GM23338 (cell line): ENCODE results near the gene CNTNAP2. TPM values are rescaled to one million over a fixed set of nuclear protein-coding genes. Genes with fewer than 3 reads are reported as not detected.

Experiments used
- ATAC-seq: fragments of 200-7000 bp; cut with Tn5 transposase; 3 replicates; pipeline ENCODE4 v1.9.1; 2020
- DNase-seq: peaks from one replicate; pipeline ENCODE4 v3.0.0-alpha.2; 2015; ENCODE audit warnings: low spot score
- H2AFZ ChIP-seq: fragments of 200-600 bp; sonication (generic); 2 replicates; pipeline ENCODE4 v1.8.0; 2016; ENCODE audit warnings: antibody characterized with exemption, mild to moderate bottlenecking, moderate library complexity
- H3F3A ChIP-seq: fragments of 200-600 bp; sonication (generic); replicated peaks from 2 replicates; pipeline ENCODE4 v1.8.0; 2017; ENCODE audit warnings: antibody characterized with exemption, mixed run types, low read depth
- H3K27ac ChIP-seq: fragments of 200-600 bp; sonication (generic); 2 replicates; pipeline ENCODE4 v1.6.1; 2016; ENCODE audit warnings: low read depth
- H3K27me3 ChIP-seq: fragments of 200-600 bp; sonication (generic); 2 replicates; pipeline ENCODE4 v1.8.0; 2016; ENCODE audit warnings: mild to moderate bottlenecking, mixed run types, moderate library complexity; ENCODE audit not compliant: insufficient read depth
- H3K36me3 ChIP-seq: fragments of 200-600 bp; sonication (generic); 2 replicates; pipeline ENCODE4 v1.8.0; 2016; ENCODE audit warnings: mild to moderate bottlenecking; ENCODE audit not compliant: insufficient read depth
- H3K4me1 ChIP-seq: fragments of 200-600 bp; sonication (generic); 2 replicates; pipeline ENCODE4 v1.8.0; 2016; ENCODE audit warnings: mild to moderate bottlenecking, moderate library complexity; ENCODE audit not compliant: insufficient read depth
- H3K4me2 ChIP-seq: fragments of 200-600 bp; sonication (generic); 2 replicates; pipeline ENCODE4 v1.7.1; 2017; ENCODE audit warnings: mixed run types
- H3K4me3 ChIP-seq: fragments of 200-600 bp; sonication (generic); 2 replicates; pipeline ENCODE4 v1.6.1; 2016; ENCODE audit warnings: mixed run types
- H3K79me2 ChIP-seq: fragments of 200-600 bp; sonication (generic); replicated peaks from 2 replicates; pipeline ENCODE4 v1.8.0; 2017; ENCODE audit warnings: mild to moderate bottlenecking; ENCODE audit not compliant: insufficient read depth
- H3K9me2 ChIP-seq: fragments of 200-600 bp; sonication (generic); 2 replicates; pipeline ENCODE4 v1.8.0; 2017; ENCODE audit not compliant: insufficient read depth
- H4K20me1 ChIP-seq: fragments of 200-600 bp; sonication (generic); replicated peaks from 2 replicates; pipeline ENCODE4 v1.8.0; 2017; ENCODE audit warnings: mild to moderate bottlenecking; ENCODE audit not compliant: insufficient read depth
- H3K27ac Mint-ChIP-seq: 2 replicates; pipeline ENCODE4 v1.8.0; 2020; ENCODE audit warnings: inconsistent platforms, mild to moderate bottlenecking, moderate library complexity, mixed read lengths
- H3K27me3 Mint-ChIP-seq: 3 replicates; pipeline ENCODE4 v1.8.0; 2022; ENCODE audit warnings: low read depth, mild to moderate bottlenecking, moderate library complexity, mixed read lengths, inconsistent platforms; ENCODE audit not compliant: insufficient read depth, poor library complexity
- H3K36me3 Mint-ChIP-seq: 3 replicates; pipeline ENCODE4 v1.8.0; 2021; ENCODE audit warnings: low read depth, mild to moderate bottlenecking, inconsistent platforms, moderate library complexity, mixed read lengths
- H3K4me1 Mint-ChIP-seq: 3 replicates; pipeline ENCODE4 v1.8.0; 2020; ENCODE audit warnings: mild to moderate bottlenecking, inconsistent platforms, mixed read lengths
- H3K4me3 Mint-ChIP-seq: 3 replicates; pipeline ENCODE4 v1.8.0; 2021; ENCODE audit warnings: moderate library complexity, mild to moderate bottlenecking, inconsistent platforms, mixed read lengths
- H3K9me3 Mint-ChIP-seq: 3 replicates; pipeline ENCODE4 v1.8.0; 2020; ENCODE audit warnings: moderate library complexity, mild to moderate bottlenecking, inconsistent platforms, mixed read lengths
- CREB1 ChIP-seq: fragments of 250-450 bp; sonication (Bioruptor Pico); IDR thresholded peaks from 2 replicates; pipeline ENCODE4 v1.5.0; 2020; ENCODE audit warnings: low read depth, mild to moderate bottlenecking, moderate library complexity
- CTCF ChIP-seq, 2 experiments: fragments of 200-600 bp in 1 of 2; sonication (generic) in 1 of 2; conservative IDR thresholded peaks; 2 replicates each; pipeline versions ENCODE4 v1.5.1 to v1.6.1; 2016 to 2017; ENCODE audit warnings: antibody characterized with exemption in 2 of 2, low read depth in 2 of 2, mild to moderate bottlenecking in 2 of 2, moderate library complexity in 1 of 2
- ETS1 ChIP-seq: IDR thresholded peaks from 2 replicates; pipeline ENCODE4 v1.6.1; 2016; ENCODE audit warnings: antibody characterized with exemption
- EZH2 ChIP-seq: fragments of 200-600 bp; sonication (generic); IDR thresholded peaks from one replicate; pipeline ENCODE4 v1.8.0; 2017; ENCODE audit warnings: antibody characterized with exemption, mild to moderate bottlenecking, low read depth; ENCODE audit not compliant: unreplicated experiment
- EZH2phosphoT487 ChIP-seq: fragments of 200-600 bp; sonication (generic); IDR thresholded peaks from one replicate; pipeline ENCODE4 v1.8.1; 2018; ENCODE audit warnings: antibody characterized with exemption; ENCODE audit not compliant: unreplicated experiment
- JUNB ChIP-seq: IDR thresholded peaks from one replicate; pipeline ENCODE4 v1.6.1; 2016; ENCODE audit warnings: antibody characterized with exemption; ENCODE audit not compliant: unreplicated experiment
- NANOG ChIP-seq: IDR thresholded peaks from 2 replicates; pipeline ENCODE4 v1.6.1; 2016; ENCODE audit warnings: antibody characterized with exemption, borderline replicate concordance
- POLR2AphosphoS5 ChIP-seq: IDR thresholded peaks from 2 replicates; pipeline ENCODE4 v1.6.1; 2016; ENCODE audit warnings: antibody characterized with exemption, low read depth
- STAT1 ChIP-seq: IDR thresholded peaks from one replicate; pipeline ENCODE4 v1.6.1; 2016; ENCODE audit warnings: antibody characterized with exemption; ENCODE audit not compliant: unreplicated experiment
- ZNF114 ChIP-seq: fragments of 250-450 bp; sonication (Bioruptor Pico); IDR thresholded peaks from 2 replicates; pipeline ENCODE4 v1.5.0; 2020; ENCODE audit warnings: mild to moderate bottlenecking, moderate library complexity
- ZNF331 ChIP-seq: fragments of 250-450 bp; sonication (Bioruptor Pico); IDR thresholded peaks from 2 replicates; pipeline ENCODE4 v1.5.0; 2020; ENCODE audit warnings: low read depth, mild to moderate bottlenecking, moderate library complexity
- polyA plus RNA-seq: library from polyadenylated mRNA; unstranded; fragments of >200 nt; fragmentation: Nextera tagmentation; extraction: Ambion mirVana; gene quantifications from 2 replicates; pipeline ENCODE4 v1.2.1, GENCODE V29; 2016
- total RNA-seq: library from RNA; depleted of rRNA; stranded (reverse); fragments of >200 nt; shearing (Covaris generic); gene quantifications from 2 replicates; pipeline ENCODE4 v1.2.3, GENCODE V29; 2014
- TF ChIP-seq, protein P1 (sequence below): fragments of 250-450 bp; sonication (Bioruptor Pico); IDR thresholded peaks from 2 replicates; pipeline ENCODE4 v1.5.0; 2020; ENCODE audit warnings: mild to moderate bottlenecking, moderate library complexity
- TF ChIP-seq, protein P2 (sequence below): IDR thresholded peaks from one replicate; pipeline ENCODE4 v1.6.1; 2018; ENCODE audit warnings: antibody characterized with exemption; ENCODE audit not compliant: unreplicated experiment

Gene CNTNAP2
- total and polyA plus RNA-seq, 2 experiments from 2014 or later: 38.2 to 61.3 TPM

- Histone ChIP-seq H3K27me3 (no peaks in the 10 kb centered on the region), H2AFZ (no peak overlapping the region), H3K79me2 (no peaks in the 10 kb centered on the region), H3K4me1 (no peaks in the 10 kb centered on the region), H3K9me2 (0 out of 2 replicates have a peak, but pooled peaks cover 5% of the 10 kb centered on the region), H3F3A (no peaks in the 10 kb centered on the region), H3K4me3 (no peak overlapping the region), H4K20me1 (no peaks in the 10 kb centered on the region), H3K36me3 (no peaks in the 10 kb centered on the region), H3K27ac (no peak overlapping the region), H3K4me2 (no peak overlapping the region)
- ATAC-seq (no peak), DNase-seq (no peak)
- no peak overlapping the region for H3K4me3 Mint-ChIP-seq
- H3K4me1 Mint-ChIP-seq: no peaks in the 10 kb centered on the region
- peaks cover 5% of the 10 kb centered on the region for H3K27me3 Mint-ChIP-seq
- 0 out of 3 replicates have a peak, but pooled peaks cover 1% of the 10 kb centered on the region for H3K36me3 Mint-ChIP-seq
- peaks cover 13% of the 10 kb centered on the region for H3K9me3 Mint-ChIP-seq
- no peak overlapping the region for H3K27ac Mint-ChIP-seq
- no peak for TF ChIP-seq POLR2AphosphoS5
- TF ChIP-seq STAT1: no peak
- TF ChIP-seq EZH2: no peak
- TF ChIP-seq ETS1: no peak
- no peak for TF ChIP-seq ZNF114
- TF ChIP-seq JUNB: no peak
- no peak for TF ChIP-seq CTCF (conservative IDR thresholded peaks at IDR 0.05; ENCODE audit: low read depth in 2 of 2)
- no peak for TF ChIP-seq NANOG
- TF ChIP-seq ZNF331: no peak
- TF ChIP-seq, protein P1, sequence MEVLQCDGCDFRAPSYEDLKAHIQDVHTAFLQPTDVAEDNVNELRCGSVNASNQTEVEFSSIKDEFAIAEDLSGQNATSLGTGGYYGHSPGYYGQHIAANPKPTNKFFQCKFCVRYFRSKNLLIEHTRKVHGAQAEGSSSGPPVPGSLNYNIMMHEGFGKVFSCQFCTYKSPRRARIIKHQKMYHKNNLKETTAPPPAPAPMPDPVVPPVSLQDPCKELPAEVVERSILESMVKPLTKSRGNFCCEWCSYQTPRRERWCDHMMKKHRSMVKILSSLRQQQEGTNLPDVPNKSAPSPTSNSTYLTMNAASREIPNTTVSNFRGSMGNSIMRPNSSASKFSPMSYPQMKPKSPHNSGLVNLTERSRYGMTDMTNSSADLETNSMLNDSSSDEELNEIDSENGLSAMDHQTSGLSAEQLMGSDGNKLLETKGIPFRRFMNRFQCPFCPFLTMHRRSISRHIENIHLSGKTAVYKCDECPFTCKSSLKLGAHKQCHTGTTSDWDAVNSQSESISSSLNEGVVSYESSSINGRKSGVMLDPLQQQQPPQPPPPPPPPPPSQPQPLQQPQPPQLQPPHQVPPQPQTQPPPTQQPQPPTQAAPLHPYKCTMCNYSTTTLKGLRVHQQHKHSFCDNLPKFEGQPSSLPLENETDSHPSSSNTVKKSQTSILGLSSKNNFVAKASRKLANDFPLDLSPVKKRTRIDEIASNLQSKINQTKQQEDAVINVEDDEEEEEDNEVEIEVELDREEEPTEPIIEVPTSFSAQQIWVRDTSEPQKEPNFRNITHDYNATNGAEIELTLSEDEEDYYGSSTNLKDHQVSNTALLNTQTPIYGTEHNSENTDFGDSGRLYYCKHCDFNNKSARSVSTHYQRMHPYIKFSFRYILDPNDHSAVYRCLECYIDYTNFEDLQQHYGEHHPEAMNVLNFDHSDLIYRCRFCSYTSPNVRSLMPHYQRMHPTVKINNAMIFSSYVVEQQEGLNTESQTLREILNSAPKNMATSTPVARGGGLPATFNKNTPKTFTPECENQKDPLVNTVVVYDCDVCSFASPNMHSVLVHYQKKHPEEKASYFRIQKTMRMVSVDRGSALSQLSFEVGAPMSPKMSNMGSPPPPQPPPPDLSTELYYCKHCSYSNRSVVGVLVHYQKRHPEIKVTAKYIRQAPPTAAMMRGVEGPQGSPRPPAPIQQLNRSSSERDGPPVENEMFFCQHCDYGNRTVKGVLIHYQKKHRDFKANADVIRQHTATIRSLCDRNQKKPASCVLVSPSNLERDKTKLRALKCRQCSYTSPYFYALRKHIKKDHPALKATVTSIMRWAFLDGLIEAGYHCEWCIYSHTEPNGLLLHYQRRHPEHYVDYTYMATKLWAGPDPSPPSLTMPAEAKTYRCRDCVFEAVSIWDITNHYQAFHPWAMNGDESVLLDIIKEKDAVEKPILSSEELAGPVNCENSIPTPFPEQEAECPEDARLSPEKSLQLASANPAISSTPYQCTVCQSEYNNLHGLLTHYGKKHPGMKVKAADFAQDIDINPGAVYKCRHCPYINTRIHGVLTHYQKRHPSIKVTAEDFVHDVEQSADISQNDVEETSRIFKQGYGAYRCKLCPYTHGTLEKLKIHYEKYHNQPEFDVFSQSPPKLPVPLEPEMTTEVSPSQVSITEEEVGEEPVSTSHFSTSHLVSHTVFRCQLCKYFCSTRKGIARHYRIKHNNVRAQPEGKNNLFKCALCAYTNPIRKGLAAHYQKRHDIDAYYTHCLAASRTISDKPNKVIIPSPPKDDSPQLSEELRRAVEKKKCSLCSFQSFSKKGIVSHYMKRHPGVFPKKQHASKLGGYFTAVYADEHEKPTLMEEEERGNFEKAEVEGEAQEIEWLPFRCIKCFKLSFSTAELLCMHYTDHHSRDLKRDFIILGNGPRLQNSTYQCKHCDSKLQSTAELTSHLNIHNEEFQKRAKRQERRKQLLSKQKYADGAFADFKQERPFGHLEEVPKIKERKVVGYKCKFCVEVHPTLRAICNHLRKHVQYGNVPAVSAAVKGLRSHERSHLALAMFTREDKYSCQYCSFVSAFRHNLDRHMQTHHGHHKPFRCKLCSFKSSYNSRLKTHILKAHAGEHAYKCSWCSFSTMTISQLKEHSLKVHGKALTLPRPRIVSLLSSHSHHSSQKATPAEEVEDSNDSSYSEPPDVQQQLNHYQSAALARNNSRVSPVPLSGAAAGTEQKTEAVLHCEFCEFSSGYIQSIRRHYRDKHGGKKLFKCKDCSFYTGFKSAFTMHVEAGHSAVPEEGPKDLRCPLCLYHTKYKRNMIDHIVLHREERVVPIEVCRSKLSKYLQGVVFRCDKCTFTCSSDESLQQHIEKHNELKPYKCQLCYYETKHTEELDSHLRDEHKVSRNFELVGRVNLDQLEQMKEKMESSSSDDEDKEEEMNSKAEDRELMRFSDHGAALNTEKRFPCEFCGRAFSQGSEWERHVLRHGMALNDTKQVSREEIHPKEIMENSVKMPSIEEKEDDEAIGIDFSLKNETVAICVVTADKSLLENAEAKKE: no peak
- TF ChIP-seq EZH2phosphoT487: no peak
- TF ChIP-seq CREB1 (CRISPR knock-in tag): no peak
- TF ChIP-seq, protein P2, sequence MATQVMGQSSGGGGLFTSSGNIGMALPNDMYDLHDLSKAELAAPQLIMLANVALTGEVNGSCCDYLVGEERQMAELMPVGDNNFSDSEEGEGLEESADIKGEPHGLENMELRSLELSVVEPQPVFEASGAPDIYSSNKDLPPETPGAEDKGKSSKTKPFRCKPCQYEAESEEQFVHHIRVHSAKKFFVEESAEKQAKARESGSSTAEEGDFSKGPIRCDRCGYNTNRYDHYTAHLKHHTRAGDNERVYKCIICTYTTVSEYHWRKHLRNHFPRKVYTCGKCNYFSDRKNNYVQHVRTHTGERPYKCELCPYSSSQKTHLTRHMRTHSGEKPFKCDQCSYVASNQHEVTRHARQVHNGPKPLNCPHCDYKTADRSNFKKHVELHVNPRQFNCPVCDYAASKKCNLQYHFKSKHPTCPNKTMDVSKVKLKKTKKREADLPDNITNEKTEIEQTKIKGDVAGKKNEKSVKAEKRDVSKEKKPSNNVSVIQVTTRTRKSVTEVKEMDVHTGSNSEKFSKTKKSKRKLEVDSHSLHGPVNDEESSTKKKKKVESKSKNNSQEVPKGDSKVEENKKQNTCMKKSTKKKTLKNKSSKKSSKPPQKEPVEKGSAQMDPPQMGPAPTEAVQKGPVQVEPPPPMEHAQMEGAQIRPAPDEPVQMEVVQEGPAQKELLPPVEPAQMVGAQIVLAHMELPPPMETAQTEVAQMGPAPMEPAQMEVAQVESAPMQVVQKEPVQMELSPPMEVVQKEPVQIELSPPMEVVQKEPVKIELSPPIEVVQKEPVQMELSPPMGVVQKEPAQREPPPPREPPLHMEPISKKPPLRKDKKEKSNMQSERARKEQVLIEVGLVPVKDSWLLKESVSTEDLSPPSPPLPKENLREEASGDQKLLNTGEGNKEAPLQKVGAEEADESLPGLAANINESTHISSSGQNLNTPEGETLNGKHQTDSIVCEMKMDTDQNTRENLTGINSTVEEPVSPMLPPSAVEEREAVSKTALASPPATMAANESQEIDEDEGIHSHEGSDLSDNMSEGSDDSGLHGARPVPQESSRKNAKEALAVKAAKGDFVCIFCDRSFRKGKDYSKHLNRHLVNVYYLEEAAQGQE: no peak
These were observed 1406.5 kb downstream of the CNTNAP2 start for GRCh38 chr7:147523056-147523455.
